Fibroblast of pulmonary artery (primary cell): Measurements from ENCODE around the gene AKR1B1.

Experiments used
- DNase-seq: peaks from one replicate; pipeline ENCODE4 v3.0.0-alpha.2; 2010; ENCODE audit warnings: low read depth
- H3K4me3 ChIP-seq: replicated peaks from 2 replicates; pipeline ENCODE4 v1.5.1; 2011; ENCODE audit warnings: low read depth, mild to moderate bottlenecking, control low read depth, low read length, moderate library complexity
- TF ChIP-seq, protein P1 (sequence below): IDR thresholded peaks from 2 replicates; pipeline ENCODE4 v1.5.1; 2011; ENCODE audit warnings: mild to moderate bottlenecking, control low read depth, low read length, inconsistent platforms; ENCODE audit errors: missing control alignments

Gene AKR1B1

DNA sequence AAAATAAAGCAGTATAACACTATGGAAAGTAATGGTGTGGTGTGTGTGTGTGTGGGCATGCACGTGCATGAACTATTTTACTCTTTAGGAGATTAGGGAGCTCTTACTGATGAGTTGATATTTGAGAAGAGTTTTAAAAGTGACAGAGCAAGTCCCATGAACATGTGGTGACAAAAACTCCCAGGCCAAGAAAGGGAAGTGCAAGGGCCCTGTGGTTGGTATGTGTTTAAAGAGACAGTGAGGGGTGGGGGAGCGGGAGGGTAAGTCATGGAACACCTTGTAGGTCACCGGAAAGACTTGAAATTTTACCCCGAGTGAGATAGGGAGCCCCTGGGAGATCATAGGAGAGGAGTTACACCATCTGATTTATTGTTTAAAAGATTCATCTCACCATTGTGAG, 63.3 kb downstream of the AKR1B1 start:
- DNase-seq, result no peak
- H3K4me3 ChIP-seq, result no peak overlapping the region
- TF ChIP-seq, protein P1, sequence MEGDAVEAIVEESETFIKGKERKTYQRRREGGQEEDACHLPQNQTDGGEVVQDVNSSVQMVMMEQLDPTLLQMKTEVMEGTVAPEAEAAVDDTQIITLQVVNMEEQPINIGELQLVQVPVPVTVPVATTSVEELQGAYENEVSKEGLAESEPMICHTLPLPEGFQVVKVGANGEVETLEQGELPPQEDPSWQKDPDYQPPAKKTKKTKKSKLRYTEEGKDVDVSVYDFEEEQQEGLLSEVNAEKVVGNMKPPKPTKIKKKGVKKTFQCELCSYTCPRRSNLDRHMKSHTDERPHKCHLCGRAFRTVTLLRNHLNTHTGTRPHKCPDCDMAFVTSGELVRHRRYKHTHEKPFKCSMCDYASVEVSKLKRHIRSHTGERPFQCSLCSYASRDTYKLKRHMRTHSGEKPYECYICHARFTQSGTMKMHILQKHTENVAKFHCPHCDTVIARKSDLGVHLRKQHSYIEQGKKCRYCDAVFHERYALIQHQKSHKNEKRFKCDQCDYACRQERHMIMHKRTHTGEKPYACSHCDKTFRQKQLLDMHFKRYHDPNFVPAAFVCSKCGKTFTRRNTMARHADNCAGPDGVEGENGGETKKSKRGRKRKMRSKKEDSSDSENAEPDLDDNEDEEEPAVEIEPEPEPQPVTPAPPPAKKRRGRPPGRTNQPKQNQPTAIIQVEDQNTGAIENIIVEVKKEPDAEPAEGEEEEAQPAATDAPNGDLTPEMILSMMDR, result no peak

DNA sequence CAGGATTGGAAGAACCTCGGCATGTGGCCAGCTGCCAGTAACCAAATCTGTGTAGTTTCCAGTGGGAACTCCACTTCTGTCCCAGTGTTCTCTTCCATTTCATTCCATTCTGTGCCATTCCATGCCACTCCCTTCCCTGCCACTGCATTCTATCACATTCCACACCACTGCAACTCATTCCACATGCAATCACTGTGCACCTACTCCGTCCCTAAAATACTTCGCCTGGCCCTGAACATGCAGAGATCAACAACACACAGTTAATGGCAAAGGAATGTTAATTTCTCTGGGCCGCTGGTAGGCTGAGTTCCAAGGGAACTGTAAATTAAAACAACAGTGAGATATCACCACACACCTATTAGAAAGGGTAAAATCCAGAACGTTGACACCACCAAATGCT, 64.8 kb downstream of the AKR1B1 start:
- TF ChIP-seq, protein P1, result no peak
- H3K4me3 ChIP-seq, result no peak overlapping the region
- no peak for DNase-seq
